HAP-1 (cell line): Measurements from ENCODE around the gene NSG1.

Experiments
- DNase-seq, 2 experiments: peaks; one replicate each; pipeline ENCODE4 v3.0.0-alpha.2; 2016 to 2020; ENCODE audit warnings: low spot score in 2 of 2
- H3K27me3 ChIP-seq: fragments of 250-450 bp; sonication (Bioruptor Pico); 2 replicates; pipeline ENCODE4 v1.5.1; 2020; ENCODE audit warnings: low read depth, mild to moderate bottlenecking, moderate library complexity
- H3K36me3 ChIP-seq: fragments of 250-450 bp; sonication (Bioruptor Pico); replicated peaks from 2 replicates; pipeline ENCODE4 v1.5.1; 2020; ENCODE audit warnings: mild to moderate bottlenecking
- H3K4me1 ChIP-seq: fragments of 250-450 bp; sonication (Bioruptor Pico); 2 replicates; pipeline ENCODE4 v1.5.1; 2020; ENCODE audit warnings: mild to moderate bottlenecking
- H3K4me3 ChIP-seq: fragments of 250-450 bp; sonication (Bioruptor Pico); 2 replicates; pipeline ENCODE4 v1.5.1; 2020; ENCODE audit warnings: mild to moderate bottlenecking, moderate library complexity
- H3K9me3 ChIP-seq: fragments of 250-450 bp; sonication (Bioruptor Pico); 2 replicates; pipeline ENCODE4 v1.5.1; 2020; ENCODE audit warnings: mild to moderate bottlenecking, moderate library complexity
- in situ Hi-C: fragments of 300-500 bp; cut with MboI; formaldehyde crosslinking; loops from 3 replicates; pipeline ENCODE4 v1.14.3; 2020; ENCODE audit warnings: low sequenced_read_pairs, inconsistent platforms, mixed read lengths

The NSG1 gene

DNA sequence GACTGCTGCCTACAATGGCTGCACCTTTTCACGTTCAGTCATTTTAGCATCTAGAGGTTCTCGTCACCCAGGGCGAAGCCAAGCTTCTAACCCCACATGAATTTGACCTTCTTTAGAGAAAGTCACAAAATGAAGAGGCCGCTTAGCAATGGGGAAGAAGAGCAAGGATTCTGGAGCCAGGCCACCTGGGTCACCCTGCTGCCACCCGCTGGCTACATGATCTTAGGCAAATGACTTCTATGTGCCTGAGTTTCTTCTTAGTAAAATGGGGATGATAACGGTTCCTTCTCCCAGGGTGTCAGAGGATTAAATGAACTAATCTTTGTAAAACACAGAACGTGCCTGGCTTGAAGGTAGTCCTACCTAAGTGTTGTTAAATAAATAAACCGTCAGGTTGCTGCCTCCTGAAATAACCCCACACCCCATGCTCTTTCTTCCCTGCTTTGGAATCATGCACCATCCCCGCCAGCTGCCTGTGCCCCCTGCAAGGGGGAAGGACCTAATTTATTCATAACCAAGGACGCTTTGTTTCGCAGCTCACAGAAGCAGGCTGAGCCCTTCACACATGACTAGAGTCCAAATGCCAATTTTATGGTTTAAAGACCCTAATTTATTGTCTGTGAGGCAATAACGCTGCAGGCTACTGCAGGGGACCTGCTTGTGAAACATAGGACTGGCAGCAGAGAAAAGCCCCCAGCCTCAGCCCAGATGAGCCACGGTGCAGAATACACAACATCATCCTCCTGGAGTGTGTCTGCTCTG, 28.6 kb upstream of the NSG1 start:
- H3K9me3 ChIP-seq = no peaks in the 10 kb centered on the region
- no peak for DNase-seq
- no peaks in the 10 kb centered on the region for H3K27me3 ChIP-seq
- no peaks in the 10 kb centered on the region for H3K36me3 ChIP-seq
- no peak overlapping the region for H3K4me3 ChIP-seq
- H3K4me1 ChIP-seq = no peaks in the 10 kb centered on the region
- in situ Hi-C loops = no loop called here

DNA sequence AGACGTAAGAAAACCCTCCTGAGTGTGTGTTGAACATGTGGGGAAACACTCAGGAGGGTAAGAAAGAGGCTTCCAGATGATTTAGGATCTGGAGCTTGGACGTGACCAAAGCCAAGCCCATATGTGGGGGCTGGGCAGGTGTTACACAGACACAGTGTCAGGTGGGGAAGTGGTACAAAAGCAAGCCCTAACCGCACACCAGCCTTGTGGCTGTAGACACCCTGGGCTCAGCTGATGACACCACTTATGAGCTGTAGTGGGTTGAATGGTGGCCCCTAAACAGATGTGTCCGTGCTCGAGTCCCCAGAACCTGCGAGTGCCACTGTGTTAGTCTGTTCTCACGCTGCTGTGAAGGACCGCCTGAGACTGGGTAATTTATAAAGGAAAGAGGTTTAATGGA, 25.0 kb upstream of the NSG1 start:
- in situ Hi-C loops = no loop called here
- H3K9me3 ChIP-seq = no peaks in the 10 kb centered on the region; the same call in 1 of the 2 replicates

GRCh38 chr4:4362991-4363697, 23.8 kb upstream of the NSG1 start:
- in situ Hi-C loops = no loop called here
- Histone ChIP-seq H3K36me3 (no peaks in the 10 kb centered on the region), H3K9me3 (no peaks in the 10 kb centered on the region; the same call in 1 of the 2 replicates)

More for the DNA sequence above, 25.0 kb upstream of the NSG1 start:
- Histone ChIP-seq H3K27me3 (no peaks in the 10 kb centered on the region), H3K4me3 (no peak overlapping the region), H3K4me1 (no peaks in the 10 kb centered on the region), H3K36me3 (no peaks in the 10 kb centered on the region)
- DNase-seq = no peak

GRCh38 chr4:4364061-4364460, 22.8 kb upstream of the NSG1 start:
- no peaks in the 10 kb centered on the region; the same call in 1 of the 2 replicates for H3K9me3 ChIP-seq
- DNase-seq = no peak
- no peaks in the 10 kb centered on the region for H3K36me3 ChIP-seq
- H3K27me3 ChIP-seq = no peaks in the 10 kb centered on the region
- H3K4me1 ChIP-seq = no peaks in the 10 kb centered on the region
- in situ Hi-C loops = no loop called here
- H3K4me3 ChIP-seq = no peak overlapping the region

More at GRCh38 chr4:4362991-4363697, 23.8 kb upstream of the NSG1 start:
- no peak for DNase-seq
- H3K4me1 ChIP-seq = no peaks in the 10 kb centered on the region
- no peak overlapping the region for H3K4me3 ChIP-seq
- H3K27me3 ChIP-seq = no peaks in the 10 kb centered on the region

- DNase-seq = no peak
- in situ Hi-C loops = no loop called here
- no peaks in the 10 kb centered on the region; the same call in 1 of the 2 replicates for H3K9me3 ChIP-seq
These were observed 22.3 kb upstream of the NSG1 start for GRCh38 chr4:4364486-4365208.

DNA sequence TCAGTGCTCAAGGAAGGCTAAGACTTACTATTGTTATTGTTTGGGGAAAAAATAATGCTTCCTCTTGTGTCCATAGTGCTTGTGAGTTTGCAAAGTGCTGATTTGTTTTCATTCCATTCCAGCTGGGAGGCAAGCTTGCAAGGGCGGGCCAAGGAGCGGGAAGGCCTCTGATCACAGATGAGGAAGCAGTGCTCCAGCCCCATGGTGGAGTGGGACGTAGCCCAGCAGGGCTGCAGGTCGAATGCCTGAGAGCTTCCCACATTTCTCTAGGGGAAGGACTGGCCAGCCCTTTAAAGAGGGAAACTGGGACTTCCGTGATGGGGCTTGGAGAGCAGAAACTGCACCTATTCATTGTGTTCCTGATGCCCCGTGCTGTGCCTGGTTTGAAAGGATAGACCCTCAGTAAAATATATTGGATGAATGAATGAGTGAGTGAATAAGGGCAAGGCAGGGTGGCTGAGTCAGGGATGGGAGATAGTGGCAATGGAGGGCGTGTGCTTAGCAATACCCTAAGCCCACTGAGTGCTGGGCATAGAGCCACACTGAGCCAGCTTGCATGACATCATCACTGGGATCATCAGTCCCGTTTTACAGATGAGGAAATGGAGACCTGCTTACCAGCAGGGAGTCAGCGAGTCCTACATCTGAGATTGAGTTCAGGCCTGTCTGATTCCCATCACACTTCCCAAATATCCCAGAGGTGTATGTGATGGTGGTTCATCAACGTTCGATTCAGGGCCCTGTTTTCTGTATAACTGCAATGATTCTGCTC, 17.9 kb upstream of the NSG1 start:
- no peaks in the 10 kb centered on the region for H3K4me1 ChIP-seq
- in situ Hi-C loops = no loop called here
- H3K4me3 ChIP-seq = no peak overlapping the region

More at GRCh38 chr4:4364486-4365208, 22.3 kb upstream of the NSG1 start:
- Histone ChIP-seq H3K4me1 (no peaks in the 10 kb centered on the region), H3K4me3 (no peak overlapping the region), H3K36me3 (no peaks in the 10 kb centered on the region), H3K27me3 (no peaks in the 10 kb centered on the region)

GRCh38 chr4:4374388-4375098, 12.4 kb upstream of the NSG1 start:
- 0 out of 2 replicates have a peak, but pooled peaks cover 2% of the 10 kb centered on the region for H3K9me3 ChIP-seq
- 0 out of 2 replicates have a peak, but pooled peaks cover 8% of the 10 kb centered on the region for H3K27me3 ChIP-seq
- H3K4me1 ChIP-seq = no peaks in the 10 kb centered on the region
- H3K4me3 ChIP-seq = no peak overlapping the region
- no peaks in the 10 kb centered on the region for H3K36me3 ChIP-seq
- DNase-seq = no peak
- in situ Hi-C loops = no loop called here

More for the DNA sequence above, 17.9 kb upstream of the NSG1 start:
- no peak for DNase-seq
- H3K27me3 ChIP-seq = no peaks in the 10 kb centered on the region
- no peaks in the 10 kb centered on the region for H3K36me3 ChIP-seq
- H3K9me3 ChIP-seq = no peaks in the 10 kb centered on the region; the same call in 1 of the 2 replicates

DNA sequence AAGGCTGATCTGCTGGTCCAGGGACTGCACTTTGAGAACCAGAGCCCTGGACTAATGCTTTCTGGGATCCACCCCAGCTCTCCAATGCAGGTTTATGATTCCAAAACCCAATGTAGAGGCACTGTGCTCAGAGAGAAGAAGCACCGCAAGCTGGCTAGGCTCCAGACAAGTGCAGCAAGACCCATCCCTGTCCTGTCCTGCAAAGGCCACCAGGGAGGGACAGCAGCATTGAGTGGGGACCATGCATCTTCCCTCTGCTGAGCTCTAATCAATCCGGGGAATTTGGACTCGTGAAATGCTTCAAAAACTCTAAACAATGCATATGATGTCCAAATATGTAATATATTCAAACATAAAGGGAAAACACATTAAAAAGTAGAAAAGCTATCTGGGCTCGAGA, 10.8 kb upstream of the NSG1 start:
- in situ Hi-C loops = no loop called here
- DNase-seq = no peak
- 0 out of 2 replicates have a peak, but pooled peaks cover 8% of the 10 kb centered on the region for H3K27me3 ChIP-seq
- no peaks in the 10 kb centered on the region for H3K4me1 ChIP-seq
- 0 out of 2 replicates have a peak, but pooled peaks cover 2% of the 10 kb centered on the region for H3K9me3 ChIP-seq
- H3K36me3 ChIP-seq = no peaks in the 10 kb centered on the region
- no peak overlapping the region for H3K4me3 ChIP-seq

DNA sequence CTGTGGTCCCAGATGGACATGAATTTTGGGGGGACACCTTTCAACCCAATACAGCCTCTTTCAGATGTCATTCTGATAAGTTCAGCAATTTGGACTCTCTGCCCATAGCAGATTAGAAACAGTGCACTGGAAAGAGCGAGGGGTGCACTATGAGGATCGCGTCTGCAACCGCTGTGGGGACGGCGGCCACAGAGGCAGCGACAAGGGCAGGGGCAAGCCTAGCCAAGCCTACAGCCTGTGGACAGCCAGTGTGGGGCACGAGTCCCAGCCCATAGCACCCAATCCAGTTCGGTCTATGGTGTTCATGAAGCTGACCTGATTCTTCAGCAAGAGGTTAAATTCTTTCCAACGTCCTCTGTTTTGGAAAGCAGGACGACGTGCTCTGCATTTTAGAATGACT, 9.7 kb upstream of the NSG1 start:
- Histone ChIP-seq H3K27me3 (0 out of 2 replicates have a peak, but pooled peaks cover 8% of the 10 kb centered on the region), H3K4me3 (no peak overlapping the region), H3K9me3 (0 out of 2 replicates have a peak, but pooled peaks cover 2% of the 10 kb centered on the region), H3K4me1 (no peaks in the 10 kb centered on the region), H3K36me3 (no peaks in the 10 kb centered on the region)
- no peak for DNase-seq
- in situ Hi-C loops = no loop called here

DNA sequence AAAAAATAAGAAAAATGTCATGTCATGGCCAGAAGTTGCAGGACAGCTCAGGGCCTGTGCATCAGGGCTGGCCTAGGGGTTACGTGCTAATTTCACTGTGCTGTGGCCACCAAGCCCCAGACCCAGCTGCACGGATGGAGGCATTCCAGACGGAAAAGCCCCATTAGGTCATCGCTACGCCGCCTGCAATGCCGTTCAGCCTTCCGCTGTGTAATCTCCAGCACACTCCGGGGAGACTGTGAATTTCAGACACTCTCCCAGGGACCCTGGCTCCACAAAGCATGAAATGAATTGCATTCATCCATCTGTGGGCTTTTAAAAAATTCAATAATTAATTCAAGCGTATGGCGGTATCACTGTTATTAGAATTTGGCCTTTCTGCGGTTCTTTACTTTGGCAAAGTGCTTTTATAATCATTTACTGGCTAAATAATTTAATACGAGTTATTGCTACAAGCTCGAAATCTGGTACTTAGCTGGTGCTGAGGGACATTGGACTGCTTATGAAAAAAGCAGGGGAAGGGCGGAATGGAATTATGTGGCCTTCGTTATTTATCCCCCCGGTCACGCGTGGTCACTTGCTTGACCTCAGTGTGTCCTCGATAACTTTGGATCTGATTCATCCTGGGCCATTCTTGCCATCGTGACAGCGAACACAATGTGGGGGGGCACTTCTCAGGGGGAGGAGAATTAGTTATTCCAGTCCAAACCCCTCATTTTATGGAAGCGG, 9.0 kb upstream of the NSG1 start:
- DNase-seq = no peak
- H3K4me3 ChIP-seq = no peak overlapping the region
- 0 out of 2 replicates have a peak, but pooled peaks cover 8% of the 10 kb centered on the region for H3K27me3 ChIP-seq
- H3K4me1 ChIP-seq = no peaks in the 10 kb centered on the region
- in situ Hi-C loops = no loop called here
- 0 out of 2 replicates have a peak, but pooled peaks cover 2% of the 10 kb centered on the region for H3K9me3 ChIP-seq
- no peaks in the 10 kb centered on the region for H3K36me3 ChIP-seq

DNA sequence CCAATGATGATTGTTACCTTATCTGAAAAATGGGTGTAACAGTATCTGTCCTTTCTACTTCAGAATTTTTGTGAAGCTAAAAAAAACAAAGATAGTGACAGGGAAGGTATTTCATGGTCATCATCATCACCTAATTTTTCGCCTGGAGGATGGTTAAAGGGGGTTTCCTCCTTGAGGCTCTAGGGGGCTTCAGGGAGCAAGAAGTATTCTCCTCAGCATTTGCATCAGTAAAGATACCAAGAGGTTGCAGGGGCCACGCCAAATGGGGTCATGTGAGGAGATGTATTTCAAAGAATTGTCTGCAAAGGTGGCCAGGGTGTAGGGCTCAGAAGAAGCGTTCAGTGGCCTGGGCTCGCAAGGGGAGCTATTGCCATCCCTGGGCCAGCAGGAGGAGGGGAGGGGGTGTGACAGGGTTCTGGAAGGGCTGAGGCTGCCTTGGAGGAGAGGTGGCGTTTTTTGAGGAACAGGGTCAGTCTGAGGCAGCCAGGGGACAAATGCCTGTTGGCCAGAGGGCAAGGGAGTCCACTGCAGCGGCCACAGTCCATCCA, 7.3 kb upstream of the NSG1 start:
- H3K27me3 ChIP-seq = 0 out of 2 replicates have a peak, but pooled peaks cover 6% of the 10 kb centered on the region
- in situ Hi-C loops = no loop called here
- DNase-seq = no peak

GRCh38 chr4:4383085-4383484, 3.8 kb upstream of the NSG1 start:
- in situ Hi-C loops = no loop called here
- DNase-seq = no peak
- H3K4me3 ChIP-seq = no peak overlapping the region
- H3K27me3 ChIP-seq = peaks cover 10% of the 10 kb centered on the region
- no peaks in the 10 kb centered on the region for H3K9me3 ChIP-seq
- H3K36me3 ChIP-seq = no peaks in the 10 kb centered on the region
- no peaks in the 10 kb centered on the region; the same call in 1 of the 2 replicates for H3K4me1 ChIP-seq

More for the DNA sequence above, 7.3 kb upstream of the NSG1 start:
- H3K9me3 ChIP-seq = no peaks in the 10 kb centered on the region
- H3K4me3 ChIP-seq = no peak overlapping the region
- no peaks in the 10 kb centered on the region for H3K36me3 ChIP-seq
- H3K4me1 ChIP-seq = no peaks in the 10 kb centered on the region
